Measurements from ENCODE around the gene PTPN21. TPM values are rescaled to one million over a fixed set of nuclear protein-coding genes. Genes with fewer than 3 reads are reported as not detected.

PTPN21 gene
- total and polyA plus RNA-seq, 10 donors = 0.85 to 10.9 (median 5.7) TPM

DNA sequence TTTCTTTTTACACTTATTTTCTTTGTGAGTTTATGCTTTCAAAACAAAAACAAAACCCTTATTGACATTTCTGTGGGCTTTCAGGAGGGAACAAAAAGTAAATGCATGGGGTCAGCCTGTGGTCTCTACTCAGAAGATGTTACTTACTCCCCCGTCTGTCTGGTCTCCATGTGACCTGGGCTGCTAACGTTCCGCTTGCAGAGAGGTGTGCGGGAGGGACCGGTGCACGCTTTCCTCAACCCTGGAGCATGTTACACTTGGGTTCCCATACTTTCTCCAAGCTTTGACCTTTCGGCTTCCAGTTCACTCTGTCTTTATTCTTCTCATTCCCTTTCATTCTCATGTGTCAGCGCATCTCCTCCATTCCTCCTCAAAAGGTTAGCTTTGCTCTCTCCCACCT lies 44.5 kb upstream of the PTPN21 start:
- Histone ChIP-seq H3K27ac (no peak overlapping the region), H3K27me3 (replicated peaks in 1 of 7) (no peaks in the 10 kb centered on the region), H3K9me3 (no peaks in the 10 kb centered on the region), H3K4me1 (peaks cover 0 to 13% (median 0%) of the 10 kb centered on the region in 6 donors), H3K36me3 (peaks cover 0 to 100% (median 58%) of the 10 kb centered on the region in 6 donors), H3K4me3 (no peak overlapping the region)
- 75 to 91% (median 82%) methylated on average over 8 of the region's 8 CpGs for WGBS, 5 donors
- intact Hi-C loops (cut with DNase I; ENCODE audit: low total_unique reads) = no loop called here
- no peak for TF ChIP-seq POLR2A (IDR thresholded peaks at IDR 0.05)
- TF ChIP-seq, protein P1, sequence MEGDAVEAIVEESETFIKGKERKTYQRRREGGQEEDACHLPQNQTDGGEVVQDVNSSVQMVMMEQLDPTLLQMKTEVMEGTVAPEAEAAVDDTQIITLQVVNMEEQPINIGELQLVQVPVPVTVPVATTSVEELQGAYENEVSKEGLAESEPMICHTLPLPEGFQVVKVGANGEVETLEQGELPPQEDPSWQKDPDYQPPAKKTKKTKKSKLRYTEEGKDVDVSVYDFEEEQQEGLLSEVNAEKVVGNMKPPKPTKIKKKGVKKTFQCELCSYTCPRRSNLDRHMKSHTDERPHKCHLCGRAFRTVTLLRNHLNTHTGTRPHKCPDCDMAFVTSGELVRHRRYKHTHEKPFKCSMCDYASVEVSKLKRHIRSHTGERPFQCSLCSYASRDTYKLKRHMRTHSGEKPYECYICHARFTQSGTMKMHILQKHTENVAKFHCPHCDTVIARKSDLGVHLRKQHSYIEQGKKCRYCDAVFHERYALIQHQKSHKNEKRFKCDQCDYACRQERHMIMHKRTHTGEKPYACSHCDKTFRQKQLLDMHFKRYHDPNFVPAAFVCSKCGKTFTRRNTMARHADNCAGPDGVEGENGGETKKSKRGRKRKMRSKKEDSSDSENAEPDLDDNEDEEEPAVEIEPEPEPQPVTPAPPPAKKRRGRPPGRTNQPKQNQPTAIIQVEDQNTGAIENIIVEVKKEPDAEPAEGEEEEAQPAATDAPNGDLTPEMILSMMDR (IDR thresholded peaks at IDR 0.05 in 8 of 11, conservative IDR thresholded peaks at IDR 0.05 in 3 of 11) = no peak
- TF ChIP-seq POLR2AphosphoS5 (IDR thresholded peaks at IDR 0.05) = no peak
- no peak for DNase-seq

DNA sequence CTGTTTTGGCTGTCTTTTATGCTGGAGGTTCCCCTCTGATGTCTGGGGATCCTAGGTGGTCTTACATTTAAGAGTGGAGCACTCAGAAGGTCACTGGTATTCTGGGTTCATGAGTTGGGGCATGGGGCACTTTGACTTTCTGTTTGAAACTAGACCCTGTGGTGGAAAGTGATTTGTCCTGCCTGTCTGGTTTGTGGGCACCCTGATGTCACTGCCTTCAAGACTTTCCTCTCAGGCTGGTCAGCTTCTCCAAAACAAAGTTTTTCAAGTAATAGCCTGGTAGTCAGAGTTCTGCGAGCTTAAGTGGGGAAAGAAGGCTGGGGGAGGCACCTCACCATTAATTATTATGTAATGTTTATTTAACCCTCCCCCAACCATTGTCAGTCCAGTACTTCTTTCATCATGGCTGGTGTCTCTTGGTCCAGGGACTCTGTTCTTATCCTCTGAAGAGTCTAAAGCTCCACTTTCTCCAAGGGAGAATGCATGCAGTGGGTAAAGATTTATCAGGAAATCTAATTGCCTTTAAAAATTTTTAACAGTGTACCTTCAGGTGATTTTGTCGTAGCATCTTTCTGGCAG lies 43.4 kb upstream of the PTPN21 start:
- DNase-seq = no peak
- H3K27me3 ChIP-seq (replicated peaks in 1 of 7) = no peaks in the 10 kb centered on the region
- H3K4me3 ChIP-seq = no peak overlapping the region
- intact Hi-C loops (cut with DNase I; ENCODE audit: low total_unique reads) = no loop called here
- no peaks in the 10 kb centered on the region for H3K9me3 ChIP-seq
- no peak overlapping the region for H3K27ac ChIP-seq
- H3K4me1 ChIP-seq = peaks cover 0 to 13% (median 0%) of the 10 kb centered on the region in 6 donors
- H3K36me3 ChIP-seq = peaks cover 0 to 100% (median 53%) of the 10 kb centered on the region in 6 donors
- TF ChIP-seq POLR2AphosphoS5 (IDR thresholded peaks at IDR 0.05) (no peak), POLR2A (IDR thresholded peaks at IDR 0.05) (no peak)
- TF ChIP-seq, protein P1 (IDR thresholded peaks at IDR 0.05 in 8 of 11, conservative IDR thresholded peaks at IDR 0.05 in 3 of 11) = no peak
- WGBS, 5 donors = 79 to 88% (median 84%) methylated on average over 2 of the region's 2 CpGs

DNA sequence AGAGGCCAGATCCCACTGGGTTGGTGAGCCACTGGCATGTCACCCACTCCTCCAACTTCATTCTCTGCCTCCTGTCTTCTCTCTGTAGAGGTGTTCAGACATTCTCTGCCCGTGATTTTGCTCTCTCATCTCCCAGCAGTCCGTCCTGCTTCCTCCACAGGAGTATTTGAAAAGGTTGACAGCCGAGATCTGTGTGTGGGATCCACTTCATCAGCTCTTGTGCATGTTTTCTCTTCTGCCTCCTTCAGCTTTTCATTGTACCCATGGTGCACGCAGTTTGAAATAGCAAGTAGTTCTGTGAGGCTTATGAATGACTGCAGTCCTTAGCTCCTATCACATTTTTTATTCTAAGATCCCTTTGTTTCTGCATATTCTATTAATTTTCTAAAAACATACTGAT lies 42.8 kb upstream of the PTPN21 start:
- H3K4me3 ChIP-seq = no peak overlapping the region
- no peak overlapping the region for H3K27ac ChIP-seq
- no peak for TF ChIP-seq POLR2A (IDR thresholded peaks at IDR 0.05)
- TF ChIP-seq, protein P1 (IDR thresholded peaks at IDR 0.05 in 8 of 11, conservative IDR thresholded peaks at IDR 0.05 in 3 of 11) = no peak
- no peak for TF ChIP-seq POLR2AphosphoS5 (IDR thresholded peaks at IDR 0.05)
- H3K36me3 ChIP-seq = peaks cover 0 to 100% (median 51%) of the 10 kb centered on the region in 6 donors
- no peaks in the 10 kb centered on the region for H3K9me3 ChIP-seq
- H3K27me3 ChIP-seq (replicated peaks in 1 of 7) = no peaks in the 10 kb centered on the region
- WGBS, 5 donors = 89 to 96% (median 95%) methylated on average over 4 of the region's 4 CpGs
- peaks cover 0 to 13% (median 0%) of the 10 kb centered on the region in 6 donors for H3K4me1 ChIP-seq
- no peak for DNase-seq
- intact Hi-C loops (cut with DNase I; ENCODE audit: low total_unique reads) = no loop called here

DNA sequence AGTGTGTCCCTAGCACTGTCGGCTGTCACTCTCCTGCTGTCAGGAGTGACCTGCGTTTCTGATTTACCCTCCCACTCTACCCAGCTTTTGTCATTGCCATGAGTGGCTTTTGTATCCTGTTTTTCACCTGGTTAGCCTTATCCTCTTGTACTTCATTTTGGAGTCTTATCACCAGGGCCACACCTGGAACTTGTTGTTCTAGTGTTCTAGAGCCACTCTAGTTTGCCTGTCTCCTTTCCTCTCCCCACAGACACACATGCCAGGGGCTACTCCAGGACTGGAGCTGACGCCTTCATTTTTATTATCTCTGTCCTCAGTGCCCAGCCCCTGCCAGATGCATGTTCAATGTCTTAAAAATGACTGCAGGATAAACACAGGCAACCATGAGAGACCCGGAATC lies 42.2 kb upstream of the PTPN21 start:
- Histone ChIP-seq H3K27me3 (replicated peaks in 1 of 7) (no peaks in the 10 kb centered on the region), H3K27ac (no peak overlapping the region), H3K4me1 (peaks cover 0 to 13% (median 0%) of the 10 kb centered on the region in 6 donors), H3K4me3 (no peak overlapping the region), H3K9me3 (no peaks in the 10 kb centered on the region), H3K36me3 (peaks cover 0 to 100% (median 49%) of the 10 kb centered on the region in 6 donors)
- TF ChIP-seq POLR2A (IDR thresholded peaks at IDR 0.05) (no peak), POLR2AphosphoS5 (IDR thresholded peaks at IDR 0.05) (no peak)
- TF ChIP-seq, protein P1 (IDR thresholded peaks at IDR 0.05 in 8 of 11, conservative IDR thresholded peaks at IDR 0.05 in 3 of 11) = no peak
- no peak for DNase-seq
- WGBS, 5 donors = 92 to 97% (median 96%) methylated on average over 4 of the region's 4 CpGs
- intact Hi-C loops (cut with DNase I; ENCODE audit: low total_unique reads) = no loop called here
